ENCODE results near the gene UVRAG.

- TF ChIP-seq POLR2AphosphoS5 (IDR thresholded peaks at IDR 0.05; ENCODE audit: low read depth) (no peak), SPI1 (IDR thresholded peaks at IDR 0.05; ENCODE audit: borderline replicate concordance, low read depth) (no peak)
- TF ChIP-seq, protein P1, sequence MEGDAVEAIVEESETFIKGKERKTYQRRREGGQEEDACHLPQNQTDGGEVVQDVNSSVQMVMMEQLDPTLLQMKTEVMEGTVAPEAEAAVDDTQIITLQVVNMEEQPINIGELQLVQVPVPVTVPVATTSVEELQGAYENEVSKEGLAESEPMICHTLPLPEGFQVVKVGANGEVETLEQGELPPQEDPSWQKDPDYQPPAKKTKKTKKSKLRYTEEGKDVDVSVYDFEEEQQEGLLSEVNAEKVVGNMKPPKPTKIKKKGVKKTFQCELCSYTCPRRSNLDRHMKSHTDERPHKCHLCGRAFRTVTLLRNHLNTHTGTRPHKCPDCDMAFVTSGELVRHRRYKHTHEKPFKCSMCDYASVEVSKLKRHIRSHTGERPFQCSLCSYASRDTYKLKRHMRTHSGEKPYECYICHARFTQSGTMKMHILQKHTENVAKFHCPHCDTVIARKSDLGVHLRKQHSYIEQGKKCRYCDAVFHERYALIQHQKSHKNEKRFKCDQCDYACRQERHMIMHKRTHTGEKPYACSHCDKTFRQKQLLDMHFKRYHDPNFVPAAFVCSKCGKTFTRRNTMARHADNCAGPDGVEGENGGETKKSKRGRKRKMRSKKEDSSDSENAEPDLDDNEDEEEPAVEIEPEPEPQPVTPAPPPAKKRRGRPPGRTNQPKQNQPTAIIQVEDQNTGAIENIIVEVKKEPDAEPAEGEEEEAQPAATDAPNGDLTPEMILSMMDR (IDR thresholded peaks at IDR 0.05; ENCODE audit: insufficient read depth, low read length): no peak
- TF ChIP-seq, protein P2, sequence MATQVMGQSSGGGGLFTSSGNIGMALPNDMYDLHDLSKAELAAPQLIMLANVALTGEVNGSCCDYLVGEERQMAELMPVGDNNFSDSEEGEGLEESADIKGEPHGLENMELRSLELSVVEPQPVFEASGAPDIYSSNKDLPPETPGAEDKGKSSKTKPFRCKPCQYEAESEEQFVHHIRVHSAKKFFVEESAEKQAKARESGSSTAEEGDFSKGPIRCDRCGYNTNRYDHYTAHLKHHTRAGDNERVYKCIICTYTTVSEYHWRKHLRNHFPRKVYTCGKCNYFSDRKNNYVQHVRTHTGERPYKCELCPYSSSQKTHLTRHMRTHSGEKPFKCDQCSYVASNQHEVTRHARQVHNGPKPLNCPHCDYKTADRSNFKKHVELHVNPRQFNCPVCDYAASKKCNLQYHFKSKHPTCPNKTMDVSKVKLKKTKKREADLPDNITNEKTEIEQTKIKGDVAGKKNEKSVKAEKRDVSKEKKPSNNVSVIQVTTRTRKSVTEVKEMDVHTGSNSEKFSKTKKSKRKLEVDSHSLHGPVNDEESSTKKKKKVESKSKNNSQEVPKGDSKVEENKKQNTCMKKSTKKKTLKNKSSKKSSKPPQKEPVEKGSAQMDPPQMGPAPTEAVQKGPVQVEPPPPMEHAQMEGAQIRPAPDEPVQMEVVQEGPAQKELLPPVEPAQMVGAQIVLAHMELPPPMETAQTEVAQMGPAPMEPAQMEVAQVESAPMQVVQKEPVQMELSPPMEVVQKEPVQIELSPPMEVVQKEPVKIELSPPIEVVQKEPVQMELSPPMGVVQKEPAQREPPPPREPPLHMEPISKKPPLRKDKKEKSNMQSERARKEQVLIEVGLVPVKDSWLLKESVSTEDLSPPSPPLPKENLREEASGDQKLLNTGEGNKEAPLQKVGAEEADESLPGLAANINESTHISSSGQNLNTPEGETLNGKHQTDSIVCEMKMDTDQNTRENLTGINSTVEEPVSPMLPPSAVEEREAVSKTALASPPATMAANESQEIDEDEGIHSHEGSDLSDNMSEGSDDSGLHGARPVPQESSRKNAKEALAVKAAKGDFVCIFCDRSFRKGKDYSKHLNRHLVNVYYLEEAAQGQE (IDR thresholded peaks at IDR 0.05; ENCODE audit: insufficient replicate concordance, low read depth): no peak
Observed at GRCh38 chr11:76141901-76142588, 327.0 kb downstream of the UVRAG start.

Measured in HL-60 (cell line).